ENCODE data around the gene GPR156. TPM values are rescaled to one million over a fixed set of nuclear protein-coding genes. Genes with fewer than 3 reads are reported as not detected.
A peak's percentile ranks its signal among the peaks of the same experiment; 100 is the strongest.
"Not testable (repeated sequence)": the region's sequence is repeated elsewhere in the genome, so short reads cannot be mapped to it uniquely, and the experiment has no call there.

Gene GPR156
- total RNA-seq, 2 donors from 2014 or later: 0.24 TPM; not detected in 1

DNA sequence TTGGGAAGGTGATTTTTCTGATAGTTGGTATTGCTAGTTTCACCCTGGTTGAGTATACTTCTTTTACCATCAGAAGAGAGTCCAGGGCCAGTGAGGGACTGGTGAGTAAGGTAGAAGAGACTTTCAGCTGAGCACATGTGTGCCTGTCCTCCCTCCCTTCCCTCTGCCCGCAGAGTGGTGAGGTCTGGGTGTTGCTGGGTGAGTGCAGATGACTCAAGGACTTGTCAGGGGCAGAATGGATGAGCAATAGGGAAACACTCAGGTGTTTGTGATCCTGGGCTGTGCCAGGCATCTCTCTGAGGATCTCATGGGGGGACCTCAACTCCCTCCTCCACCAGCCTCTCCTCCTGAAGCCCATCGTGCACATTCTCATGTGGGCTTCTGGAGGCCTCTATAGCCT is 114.8 kb downstream of the GPR156 start:
- peak; percentile 87 for ATAC-seq (replicated peaks)
- H3K9me3 Mint-ChIP-seq: no peaks in the 10 kb centered on the region
- no peaks in the 10 kb centered on the region for H3K36me3 Mint-ChIP-seq (ENCODE audit: low read depth)
- H3K27ac Mint-ChIP-seq: no peak overlapping the region
- no peaks in the 10 kb centered on the region for H3K4me1 Mint-ChIP-seq
- no peak overlapping the region for H3K4me3 Mint-ChIP-seq
- H3K27me3 Mint-ChIP-seq: no peaks in the 10 kb centered on the region

DNA sequence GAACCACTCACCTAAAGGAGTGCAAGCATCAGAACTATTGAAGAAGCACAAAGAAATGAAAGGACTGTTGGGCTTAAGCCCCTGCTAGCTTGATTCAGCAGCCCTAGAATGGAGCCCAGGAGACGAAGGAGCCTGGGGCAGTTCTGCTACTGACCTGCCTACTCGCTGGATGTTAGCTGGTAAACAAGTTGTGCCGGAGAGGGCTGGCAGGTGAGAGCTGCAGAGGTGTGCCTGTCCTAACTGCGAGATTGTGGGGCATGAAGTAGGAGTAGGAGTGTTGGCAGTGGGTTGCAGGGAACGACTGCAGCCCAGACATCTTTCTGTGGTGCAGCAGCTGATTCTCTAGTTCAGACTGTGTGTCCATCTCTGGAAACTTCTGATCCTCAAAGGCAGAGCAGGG is 115.6 kb downstream of the GPR156 start:
- H3K4me1 Mint-ChIP-seq: no peaks in the 10 kb centered on the region
- no peak for ATAC-seq (replicated peaks)
- no peaks in the 10 kb centered on the region for H3K27me3 Mint-ChIP-seq
- H3K36me3 Mint-ChIP-seq (ENCODE audit: low read depth): no peaks in the 10 kb centered on the region
- no peak overlapping the region for H3K4me3 Mint-ChIP-seq
- no peaks in the 10 kb centered on the region for H3K9me3 Mint-ChIP-seq
- no peak overlapping the region for H3K27ac Mint-ChIP-seq

DNA sequence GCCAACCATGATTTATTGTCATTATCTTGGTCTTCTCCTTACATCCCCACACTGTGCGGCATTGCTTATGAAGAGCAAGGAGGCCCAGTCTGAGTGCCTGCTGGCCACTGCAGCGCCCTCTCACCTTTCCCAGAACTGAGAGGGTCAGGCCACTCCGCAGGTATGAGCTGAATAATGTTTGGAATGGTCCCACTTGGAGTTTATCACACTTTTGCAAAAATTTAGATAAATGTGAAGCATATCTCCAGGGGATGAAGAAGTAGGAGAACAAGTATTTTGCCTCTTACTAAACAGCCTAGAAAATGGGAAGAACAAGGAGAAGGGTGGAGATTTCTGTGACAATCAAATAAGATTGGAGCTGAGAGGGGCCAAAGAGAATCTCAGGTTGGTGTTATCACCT is 116.4 kb downstream of the GPR156 start:
- Mint-ChIP-seq H3K27me3 (no peaks in the 10 kb centered on the region), H3K4me1 (no peaks in the 10 kb centered on the region), H3K27ac (no peak overlapping the region), H3K9me3 (no peaks in the 10 kb centered on the region), H3K36me3 (ENCODE audit: low read depth) (no peaks in the 10 kb centered on the region), H3K4me3 (no peak overlapping the region)
- no peak for ATAC-seq (replicated peaks)

DNA sequence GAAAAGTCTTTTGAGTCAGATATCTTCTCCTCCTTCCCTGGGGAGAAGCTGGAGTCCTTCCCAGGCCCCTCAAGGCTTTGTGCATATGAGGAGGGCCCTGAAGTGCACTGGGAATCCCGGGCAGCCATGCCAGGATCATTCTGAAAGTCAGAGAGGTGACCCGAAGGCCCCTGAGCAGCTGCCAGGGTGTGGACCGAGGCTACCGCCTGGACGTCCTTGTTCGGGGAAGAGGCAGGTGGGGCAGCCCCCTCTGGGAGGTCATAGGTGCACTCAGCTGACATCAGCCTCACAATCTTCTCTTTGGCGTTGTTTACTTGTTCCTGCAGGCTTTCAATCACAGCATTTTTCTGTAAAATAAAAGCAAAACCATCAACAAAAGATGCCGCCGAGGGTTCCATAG is 117.0 kb downstream of the GPR156 start:
- no peak overlapping the region for H3K27ac Mint-ChIP-seq
- no peaks in the 10 kb centered on the region for H3K4me1 Mint-ChIP-seq
- ATAC-seq (replicated peaks): no peak
- H3K4me3 Mint-ChIP-seq: no peak overlapping the region
- peaks cover 3% of the 10 kb centered on the region for H3K27me3 Mint-ChIP-seq
- no peaks in the 10 kb centered on the region for H3K9me3 Mint-ChIP-seq
- no peaks in the 10 kb centered on the region for H3K36me3 Mint-ChIP-seq (ENCODE audit: low read depth)

DNA sequence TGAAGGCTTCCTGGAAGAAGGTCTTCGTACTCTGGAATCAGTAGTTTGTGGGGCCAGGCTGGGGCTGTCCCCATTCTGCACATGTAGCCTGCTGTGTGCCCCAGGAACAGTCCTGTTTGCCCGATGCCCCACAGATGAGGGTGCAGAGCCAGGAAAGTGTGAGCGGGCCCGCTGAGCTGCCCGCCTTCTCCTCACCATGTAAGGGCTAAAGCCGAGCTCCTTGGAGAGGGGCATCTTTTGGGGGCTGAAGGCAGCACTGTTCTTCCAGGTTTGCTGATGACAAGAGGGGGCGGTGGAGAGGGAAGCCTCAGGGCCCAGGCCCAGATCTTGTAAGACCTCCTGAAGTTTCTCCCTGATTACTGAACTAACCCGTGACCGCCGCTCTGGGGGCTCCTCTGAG is 117.5 kb downstream of the GPR156 start:
- Mint-ChIP-seq H3K36me3 (ENCODE audit: low read depth) (no peaks in the 10 kb centered on the region), H3K9me3 (no peaks in the 10 kb centered on the region), H3K4me1 (no peaks in the 10 kb centered on the region), H3K4me3 (no peak overlapping the region), H3K27me3 (peaks cover 3% of the 10 kb centered on the region), H3K27ac (no peak overlapping the region)
- no peak for ATAC-seq (replicated peaks)

DNA sequence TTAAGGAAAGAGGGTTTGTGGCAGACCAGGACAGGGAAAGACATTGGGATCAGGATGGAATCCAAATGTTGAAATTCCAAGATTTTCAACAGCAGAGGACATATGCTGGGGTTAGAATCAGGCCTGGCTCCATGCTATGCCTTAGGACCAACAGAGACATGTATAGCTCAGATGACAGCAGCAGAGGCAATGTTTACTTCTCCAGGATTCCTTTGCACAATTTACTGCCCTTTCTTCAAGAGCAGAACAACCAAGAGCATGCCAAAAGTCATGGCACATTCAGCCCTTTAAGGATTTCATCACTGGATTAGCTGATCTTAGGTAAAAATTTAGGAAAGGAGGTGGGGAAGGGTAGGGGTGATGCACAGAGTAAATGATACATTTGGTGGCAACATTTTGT is 121.2 kb downstream of the GPR156 start:
- H3K36me3 Mint-ChIP-seq (ENCODE audit: low read depth): no peaks in the 10 kb centered on the region
- H3K27ac Mint-ChIP-seq: no peak overlapping the region
- no peaks in the 10 kb centered on the region for H3K4me1 Mint-ChIP-seq
- H3K27me3 Mint-ChIP-seq: peaks cover 9% of the 10 kb centered on the region
- H3K4me3 Mint-ChIP-seq: no peak overlapping the region
- no peaks in the 10 kb centered on the region for H3K9me3 Mint-ChIP-seq
- ATAC-seq (replicated peaks): no peak

DNA sequence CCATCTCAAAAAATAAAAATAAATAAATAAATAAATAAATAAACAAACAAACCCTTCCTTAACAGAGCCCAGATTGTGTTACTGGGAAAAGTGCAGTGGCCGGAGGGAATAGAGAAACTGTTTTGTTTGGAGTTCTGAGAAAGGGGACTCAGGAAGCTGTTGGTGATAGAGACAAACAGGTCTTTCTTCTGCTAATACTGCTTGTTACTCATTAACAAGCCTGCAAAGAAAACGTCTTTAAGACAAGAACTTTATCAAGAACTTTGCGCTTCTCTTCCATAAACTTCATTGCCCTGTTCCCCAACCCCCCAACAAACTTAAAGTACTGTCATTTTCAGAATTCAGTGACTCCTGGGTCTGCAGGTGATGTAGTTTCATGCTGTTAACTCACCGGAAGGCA is 122.0 kb downstream of the GPR156 start:
- H3K4me1 Mint-ChIP-seq: no peaks in the 10 kb centered on the region
- no peak overlapping the region for H3K4me3 Mint-ChIP-seq
- H3K9me3 Mint-ChIP-seq: no peaks in the 10 kb centered on the region
- no peaks in the 10 kb centered on the region for H3K36me3 Mint-ChIP-seq (ENCODE audit: low read depth)
- H3K27ac Mint-ChIP-seq: no peak overlapping the region
- H3K27me3 Mint-ChIP-seq: peaks cover 9% of the 10 kb centered on the region
- no peak for ATAC-seq (replicated peaks)

DNA sequence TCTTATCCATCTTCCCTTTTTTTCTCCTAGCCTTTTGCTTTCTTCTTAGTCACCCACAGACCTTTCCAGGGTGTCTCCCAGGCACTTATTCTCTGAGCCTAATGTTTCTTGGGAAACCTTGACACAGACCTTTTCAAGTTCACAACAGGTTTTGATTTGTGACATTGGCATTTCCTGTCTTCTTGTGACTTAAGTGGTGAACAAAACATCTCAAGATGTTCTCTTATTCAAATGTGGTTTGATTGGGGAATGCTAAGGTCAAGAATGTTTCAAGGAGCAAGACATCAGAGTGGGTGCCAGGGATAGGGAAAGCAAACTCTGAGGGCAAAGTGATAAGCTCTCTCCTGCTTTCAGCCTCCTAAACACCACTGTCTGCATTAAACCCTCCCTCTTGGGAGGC is 122.6 kb downstream of the GPR156 start:
- Mint-ChIP-seq H3K4me1 (no peaks in the 10 kb centered on the region), H3K4me3 (no peak overlapping the region), H3K36me3 (ENCODE audit: low read depth) (no peaks in the 10 kb centered on the region), H3K27me3 (peaks cover 9% of the 10 kb centered on the region), H3K27ac (no peak overlapping the region), H3K9me3 (no peaks in the 10 kb centered on the region)
- no peak for ATAC-seq (replicated peaks)

DNA sequence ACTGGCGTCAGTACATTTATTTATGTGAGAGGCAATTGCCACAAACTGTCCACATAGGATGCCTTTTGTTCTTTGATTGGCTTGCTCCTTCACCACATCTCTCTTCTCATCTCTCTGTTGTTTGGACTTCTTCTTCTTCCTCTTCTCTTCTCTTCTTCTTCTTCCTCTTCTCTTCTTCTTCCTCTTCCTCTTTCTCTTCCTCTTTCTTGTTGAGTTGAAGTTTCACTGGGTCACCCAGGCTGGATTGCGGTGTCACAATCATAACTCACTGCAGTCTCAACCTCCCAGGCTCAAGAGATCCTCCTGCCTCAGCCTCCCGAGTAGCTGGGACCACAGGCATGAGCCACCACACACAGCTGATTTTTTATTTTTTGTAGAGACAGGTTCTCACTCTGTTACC is 123.1 kb downstream of the GPR156 start:
- Mint-ChIP-seq H3K4me3 (no peak overlapping the region), H3K27ac (no peak overlapping the region), H3K4me1 (no peaks in the 10 kb centered on the region), H3K9me3 (no peaks in the 10 kb centered on the region), H3K27me3 (peaks cover 9% of the 10 kb centered on the region), H3K36me3 (ENCODE audit: low read depth) (no peaks in the 10 kb centered on the region)
- ATAC-seq (replicated peaks): no peak

DNA sequence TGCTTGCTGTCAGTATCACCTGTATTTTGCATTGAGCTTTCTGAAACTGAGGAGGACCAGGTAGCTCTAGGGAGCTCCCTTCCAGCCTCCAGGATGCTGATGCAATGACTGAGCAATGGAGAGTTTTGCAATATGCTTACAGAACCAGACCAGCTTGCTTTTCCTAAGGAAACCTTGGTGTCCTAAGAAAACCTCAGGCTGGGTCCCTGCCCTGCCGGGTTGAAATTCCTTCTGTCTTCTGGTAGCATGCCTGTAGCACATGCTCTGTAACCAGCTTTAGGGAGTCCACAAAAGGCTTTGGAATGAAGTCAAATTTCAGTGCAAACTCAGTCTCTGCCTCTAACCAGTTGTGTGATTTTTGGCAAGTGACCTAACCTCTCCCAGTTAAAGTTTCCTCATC is 125.0 kb downstream of the GPR156 start:
- no peak for ATAC-seq (replicated peaks)
- H3K4me3 Mint-ChIP-seq: no peak overlapping the region
- no peak overlapping the region for H3K27ac Mint-ChIP-seq
- peaks cover 8% of the 10 kb centered on the region for H3K9me3 Mint-ChIP-seq
- H3K36me3 Mint-ChIP-seq (ENCODE audit: low read depth): no peaks in the 10 kb centered on the region
- no peaks in the 10 kb centered on the region for H3K4me1 Mint-ChIP-seq
- H3K27me3 Mint-ChIP-seq: peaks cover 9% of the 10 kb centered on the region

DNA sequence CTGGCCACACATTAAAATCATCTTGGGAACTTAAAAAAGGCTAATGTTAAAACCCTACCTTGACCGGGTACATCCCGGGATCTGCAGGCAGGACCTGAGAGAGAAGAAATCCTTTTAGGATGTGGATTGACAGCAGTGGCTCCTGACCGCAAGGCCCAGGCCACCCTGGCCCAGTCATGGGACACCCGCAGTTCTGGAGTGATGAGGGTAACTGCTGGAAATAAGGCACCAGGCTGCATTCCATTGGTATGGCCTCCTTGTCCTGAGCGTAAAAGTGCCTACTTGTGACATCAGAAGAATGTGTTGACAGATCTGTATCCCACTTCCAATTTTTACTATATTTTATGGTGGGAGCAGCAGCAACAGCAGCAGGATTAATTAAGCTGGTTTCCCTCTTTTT is 127.3 kb downstream of the GPR156 start:
- Mint-ChIP-seq H3K36me3 (ENCODE audit: low read depth) (no peaks in the 10 kb centered on the region), H3K4me1 (no peaks in the 10 kb centered on the region), H3K9me3 (peaks cover 8% of the 10 kb centered on the region), H3K27ac (no peak overlapping the region), H3K27me3 (peaks cover 6% of the 10 kb centered on the region), H3K4me3 (no peak overlapping the region)
- ATAC-seq (replicated peaks): no peak

DNA sequence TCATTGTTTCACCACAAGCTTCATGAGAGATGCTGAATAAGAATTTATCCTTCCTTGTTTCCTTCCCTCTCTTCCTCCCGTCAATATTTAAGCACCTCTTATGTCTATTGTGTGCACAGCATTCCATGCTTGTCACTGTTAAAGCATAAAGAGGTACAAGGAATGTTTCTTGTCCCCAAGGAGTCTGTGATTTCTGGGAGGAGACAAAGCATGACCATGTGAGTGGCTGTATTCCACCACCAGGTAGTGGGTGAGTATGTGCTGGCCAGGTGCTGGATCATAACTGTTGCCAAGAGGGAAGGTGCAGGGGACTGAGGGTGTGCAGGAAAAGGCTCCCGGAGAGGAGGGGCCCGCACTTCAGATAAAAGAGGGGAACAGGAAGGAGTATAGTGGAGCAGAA is 127.9 kb downstream of the GPR156 start:
- H3K4me3 Mint-ChIP-seq: no peak overlapping the region
- H3K9me3 Mint-ChIP-seq: peaks cover 8% of the 10 kb centered on the region
- no peaks in the 10 kb centered on the region for H3K4me1 Mint-ChIP-seq
- no peak for ATAC-seq (replicated peaks)
- H3K27me3 Mint-ChIP-seq: peaks cover 3% of the 10 kb centered on the region
- no peaks in the 10 kb centered on the region for H3K36me3 Mint-ChIP-seq (ENCODE audit: low read depth)
- H3K27ac Mint-ChIP-seq: no peak overlapping the region

DNA sequence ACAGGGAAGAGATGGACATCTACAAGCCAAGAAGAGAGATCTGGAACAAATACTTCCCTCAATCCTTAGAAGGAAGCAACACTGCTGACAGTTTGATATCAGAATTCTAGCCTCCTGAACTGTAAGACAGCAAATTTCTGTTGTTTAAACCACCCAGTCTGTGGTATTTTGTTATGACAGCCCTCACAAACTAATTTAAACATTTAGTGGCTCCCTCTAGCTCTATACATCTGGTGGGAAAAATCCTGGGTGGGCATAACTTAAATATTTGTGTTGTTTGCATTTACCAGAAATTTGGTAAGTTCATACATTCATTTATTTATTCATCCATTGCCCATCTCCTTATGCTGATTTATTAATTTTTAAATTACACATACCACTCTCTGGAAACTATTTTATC is 128.3 kb downstream of the GPR156 start:
- no peaks in the 10 kb centered on the region for H3K27me3 Mint-ChIP-seq
- H3K27ac Mint-ChIP-seq: no peak overlapping the region
- no peak overlapping the region for H3K4me3 Mint-ChIP-seq
- no peaks in the 10 kb centered on the region for H3K4me1 Mint-ChIP-seq
- ATAC-seq (replicated peaks): no peak
- peaks cover 8% of the 10 kb centered on the region for H3K9me3 Mint-ChIP-seq
- no peaks in the 10 kb centered on the region for H3K36me3 Mint-ChIP-seq (ENCODE audit: low read depth)

DNA sequence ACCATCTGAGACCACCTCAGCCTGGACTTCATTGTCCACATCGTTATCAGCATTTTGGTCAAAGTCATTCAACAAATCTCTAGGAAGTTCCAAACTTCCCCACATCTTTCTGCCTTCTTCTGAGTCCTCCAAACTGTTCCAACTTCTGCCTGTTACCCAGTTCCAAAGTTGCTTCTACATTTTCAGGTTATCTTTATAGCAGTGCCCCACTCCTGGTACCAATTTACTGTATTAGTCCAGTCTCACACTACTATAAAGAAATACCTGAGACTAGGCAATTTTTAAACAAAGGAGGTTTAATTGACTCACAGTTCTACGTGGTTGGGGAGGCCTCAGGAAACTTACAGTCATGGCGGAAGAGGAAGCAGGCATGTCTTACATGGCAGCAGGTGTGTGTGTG is 129.3 kb downstream of the GPR156 start:
- ATAC-seq (replicated peaks); H3K4me3 Mint-ChIP-seq; H3K36me3 Mint-ChIP-seq (ENCODE audit: low read depth); H3K4me1 Mint-ChIP-seq; H3K9me3 Mint-ChIP-seq; H3K27me3 Mint-ChIP-seq; H3K27ac Mint-ChIP-seq: not testable (repeated sequence)

DNA sequence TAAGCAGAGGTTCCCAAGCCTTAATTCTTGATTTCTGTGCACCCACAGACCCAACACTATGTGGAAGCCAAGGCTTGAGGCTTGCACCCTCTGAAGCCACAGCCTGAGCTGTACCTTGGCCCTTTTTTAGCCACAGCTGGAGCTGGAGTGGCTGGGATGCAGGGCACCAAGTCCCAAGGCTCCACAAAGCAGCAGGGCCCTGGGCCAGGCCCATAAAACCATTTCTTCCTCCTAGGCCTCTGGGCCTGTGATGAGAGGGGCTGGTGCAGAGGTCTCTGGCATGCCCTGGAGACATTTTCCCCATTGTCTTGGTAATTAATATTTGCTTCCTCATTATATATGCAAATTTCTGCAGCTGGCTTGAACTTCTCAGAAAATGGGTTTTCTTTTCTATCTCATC is 129.9 kb downstream of the GPR156 start:
- H3K36me3 Mint-ChIP-seq (ENCODE audit: low read depth): no peaks in the 10 kb centered on the region
- ATAC-seq (replicated peaks): no peak
- no peaks in the 10 kb centered on the region for H3K27me3 Mint-ChIP-seq
- H3K4me1 Mint-ChIP-seq: no peaks in the 10 kb centered on the region
- no peak overlapping the region for H3K4me3 Mint-ChIP-seq
- H3K9me3 Mint-ChIP-seq: peaks cover 8% of the 10 kb centered on the region
- H3K27ac Mint-ChIP-seq: no peak overlapping the region

DNA sequence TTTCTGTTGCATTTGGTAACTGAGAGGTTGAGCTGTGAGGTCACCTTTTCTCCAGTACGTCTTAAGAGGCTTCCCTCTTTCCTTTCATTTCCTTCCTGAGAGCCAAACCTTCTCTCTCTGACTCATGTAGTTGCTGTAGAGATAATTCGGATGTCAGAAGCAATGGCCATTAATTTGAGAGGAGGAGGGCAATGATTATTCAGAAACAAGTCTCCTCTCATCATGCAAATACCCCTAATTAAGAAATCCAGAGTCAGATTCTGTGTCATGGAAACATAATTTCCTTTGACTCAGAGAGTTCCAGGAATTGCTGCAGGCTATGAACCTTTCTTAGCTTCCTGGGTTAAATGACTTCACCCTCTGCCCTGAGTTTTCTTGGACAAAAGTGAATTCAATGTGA is 131.7 kb downstream of the GPR156 start:
- no peaks in the 10 kb centered on the region for H3K4me1 Mint-ChIP-seq
- H3K9me3 Mint-ChIP-seq: peaks cover 8% of the 10 kb centered on the region
- ATAC-seq (replicated peaks): peak; percentile 19
- no peaks in the 10 kb centered on the region for H3K36me3 Mint-ChIP-seq (ENCODE audit: low read depth)
- H3K4me3 Mint-ChIP-seq: no peak overlapping the region
- H3K27me3 Mint-ChIP-seq: no peaks in the 10 kb centered on the region
- H3K27ac Mint-ChIP-seq: no peak overlapping the region

Measured in activated T-helper 17 cell treated with anti-CD3 and anti-CD28 coated beads, Interleukin-2, amount 50 U/mL, for 72 hours (primary cell).